Fibroblast of mammary gland (primary cell): ENCODE data around the gene PALLD.

ENCODE experiments used
- DNase-seq: peaks from one replicate; pipeline ENCODE4 v3.0.0-alpha.2; 2010; ENCODE audit warnings: low read depth
- H3K4me3 ChIP-seq: 2 replicates; pipeline ENCODE4 v1.5.1; 2011; ENCODE audit warnings: low read depth, mild to moderate bottlenecking, low read length, moderate library complexity; ENCODE audit not compliant: control insufficient read depth
- TF ChIP-seq, protein P1 (sequence below): conservative IDR thresholded peaks from 2 replicates; pipeline ENCODE4 v1.5.1; 2011; ENCODE audit warnings: low read depth, low read length, inconsistent platforms; ENCODE audit not compliant: control insufficient read depth, insufficient read depth

The PALLD gene

DNA sequence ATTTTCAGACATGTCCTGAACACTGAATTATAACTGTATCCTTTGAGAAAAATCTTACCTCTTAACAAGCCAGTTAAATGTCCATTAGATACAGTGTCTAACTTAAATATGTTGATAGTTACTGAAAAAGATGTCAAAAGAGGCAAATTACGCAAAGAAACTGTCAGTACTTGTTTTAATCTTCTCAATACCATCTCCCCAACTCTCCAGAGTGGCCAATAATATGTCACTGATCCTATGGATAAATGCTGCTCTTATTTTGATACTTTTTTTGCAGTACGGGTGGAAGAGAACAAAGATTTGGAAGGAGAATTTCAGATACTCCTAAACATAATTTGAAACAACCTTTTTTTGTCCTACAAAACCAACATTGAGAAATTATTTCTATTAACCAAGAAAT is 320.5 kb downstream of the PALLD start:
- DNase-seq = no peak
- TF ChIP-seq, protein P1, sequence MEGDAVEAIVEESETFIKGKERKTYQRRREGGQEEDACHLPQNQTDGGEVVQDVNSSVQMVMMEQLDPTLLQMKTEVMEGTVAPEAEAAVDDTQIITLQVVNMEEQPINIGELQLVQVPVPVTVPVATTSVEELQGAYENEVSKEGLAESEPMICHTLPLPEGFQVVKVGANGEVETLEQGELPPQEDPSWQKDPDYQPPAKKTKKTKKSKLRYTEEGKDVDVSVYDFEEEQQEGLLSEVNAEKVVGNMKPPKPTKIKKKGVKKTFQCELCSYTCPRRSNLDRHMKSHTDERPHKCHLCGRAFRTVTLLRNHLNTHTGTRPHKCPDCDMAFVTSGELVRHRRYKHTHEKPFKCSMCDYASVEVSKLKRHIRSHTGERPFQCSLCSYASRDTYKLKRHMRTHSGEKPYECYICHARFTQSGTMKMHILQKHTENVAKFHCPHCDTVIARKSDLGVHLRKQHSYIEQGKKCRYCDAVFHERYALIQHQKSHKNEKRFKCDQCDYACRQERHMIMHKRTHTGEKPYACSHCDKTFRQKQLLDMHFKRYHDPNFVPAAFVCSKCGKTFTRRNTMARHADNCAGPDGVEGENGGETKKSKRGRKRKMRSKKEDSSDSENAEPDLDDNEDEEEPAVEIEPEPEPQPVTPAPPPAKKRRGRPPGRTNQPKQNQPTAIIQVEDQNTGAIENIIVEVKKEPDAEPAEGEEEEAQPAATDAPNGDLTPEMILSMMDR = no peak
- no peak overlapping the region for H3K4me3 ChIP-seq

DNA sequence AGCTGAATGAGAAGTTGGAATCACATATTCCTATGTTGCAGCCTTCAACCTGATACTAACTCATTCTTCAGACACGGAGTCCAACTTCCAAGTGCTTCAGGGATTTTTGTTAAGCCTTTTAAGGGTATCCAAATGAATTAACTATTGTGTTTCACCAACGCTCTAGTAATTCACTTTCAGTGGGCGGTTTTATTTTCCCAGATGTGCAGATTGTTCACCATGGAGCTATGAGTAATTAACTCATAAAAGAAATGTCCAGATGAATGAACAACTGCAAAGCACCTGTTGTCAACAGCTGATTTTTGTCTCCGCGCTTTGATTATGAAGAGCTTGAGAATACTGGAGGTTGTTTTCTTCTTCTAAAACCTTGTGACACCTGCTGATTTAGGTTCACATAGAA is 325.6 kb downstream of the PALLD start:
- DNase-seq = no peak
- H3K4me3 ChIP-seq = no peak overlapping the region
- TF ChIP-seq, protein P1 = no peak

- TF ChIP-seq, protein P1 = no peak
- peak; percentile 67 for DNase-seq
- H3K4me3 ChIP-seq = no peak overlapping the region
Observed at GRCh38 chr4:168825975-168826374, 329.1 kb downstream of the PALLD start.

- TF ChIP-seq, protein P1 = no peak
- DNase-seq = no peak
- H3K4me3 ChIP-seq = no peak overlapping the region
Observed at GRCh38 chr4:168826620-168827019, 329.8 kb downstream of the PALLD start.

- TF ChIP-seq, protein P1 = no peak
- no peak overlapping the region for H3K4me3 ChIP-seq
- no peak for DNase-seq
Observed at GRCh38 chr4:168830777-168831512, 334.1 kb downstream of the PALLD start.

DNA sequence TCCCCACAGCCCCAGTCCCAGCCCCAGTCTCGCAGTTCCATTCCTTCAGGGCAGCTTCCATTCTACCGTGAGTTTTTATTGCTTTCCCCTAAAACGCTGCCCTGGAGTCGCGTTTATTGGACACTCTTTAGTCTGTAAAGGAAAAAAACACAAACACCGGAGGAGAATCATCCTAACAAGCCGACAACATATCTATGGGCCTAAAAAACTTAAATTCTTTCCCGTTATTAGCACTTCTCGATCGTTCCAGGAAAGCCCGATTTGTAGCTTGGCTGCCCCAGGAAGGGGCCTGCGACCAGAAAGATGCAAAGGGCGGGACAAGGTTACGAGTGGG is 334.7 kb downstream of the PALLD start:
- H3K4me3 ChIP-seq = peak overlapping the region; percentile 71
- no peak for DNase-seq
- TF ChIP-seq, protein P1 = no peak

DNA sequence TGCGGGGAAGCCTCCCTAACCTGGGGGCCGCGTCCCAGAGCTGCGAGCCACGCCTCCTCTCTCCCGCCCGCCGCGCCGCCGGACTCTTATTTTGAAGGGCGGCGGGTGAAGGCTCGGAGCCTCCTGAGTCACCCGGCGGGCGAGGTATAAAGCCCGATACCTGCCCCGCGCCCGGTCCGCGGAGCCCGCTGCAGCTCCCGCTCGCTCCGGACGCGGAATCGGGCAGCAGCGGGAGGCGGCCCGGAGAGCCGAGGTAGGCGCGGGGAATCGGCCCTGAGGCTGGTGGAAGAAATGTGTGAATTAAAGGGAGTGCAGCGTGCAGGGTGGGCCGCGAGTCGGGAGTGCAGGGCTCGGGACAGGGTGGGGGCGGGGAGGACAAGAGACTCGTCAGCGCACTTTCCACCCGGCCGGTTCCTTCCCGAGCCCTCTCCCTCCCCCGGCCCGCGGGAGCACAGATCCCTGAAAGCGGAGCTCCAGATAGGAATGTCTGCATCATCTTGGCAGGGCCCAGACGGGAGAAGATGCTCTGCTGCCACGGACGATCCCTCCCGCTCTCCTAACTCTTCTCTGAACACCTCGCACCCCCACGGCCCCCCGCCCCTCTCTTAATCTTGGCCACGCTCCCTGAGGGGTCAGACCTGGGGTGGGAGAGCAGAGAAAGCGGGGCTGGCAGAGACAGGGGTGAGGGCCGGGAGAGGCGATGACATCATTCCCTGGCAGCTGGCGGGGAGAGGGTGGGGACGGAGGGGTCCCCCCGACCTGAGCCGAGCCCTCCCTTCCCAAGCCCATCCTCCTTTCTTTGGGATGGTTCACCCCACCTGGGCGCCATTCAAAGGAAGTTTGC is 335.3 kb downstream of the PALLD start:
- TF ChIP-seq, protein P1 = no peak
- peak; percentile 63 for DNase-seq
- H3K4me3 ChIP-seq = peak overlapping the region; percentile 71
